Breast epithelium (tissue), 4 donors: ENCODE data around the gene B4GALNT4. TPM values are rescaled to one million over a fixed set of nuclear protein-coding genes. Genes with fewer than 3 reads are reported as not detected.
"Not testable (repeated sequence)": the region's sequence is repeated elsewhere in the genome, so short reads cannot be mapped to it uniquely, and the experiment has no call there.

Experiments
- DNase-seq, 2 donors: peaks; one replicate each; pipeline ENCODE4 v3.0.0-alpha.2; 2019; ENCODE audit warnings: low spot score in 2 of 2
- H3K27ac ChIP-seq, 2 donors: fragments of 200-600 bp; sonication (generic) in 1 of 2; one replicate each; pipeline ENCODE4 v1.5.1; 2016 to 2019; ENCODE audit warnings: mild to moderate bottlenecking in 1 of 2
- H3K27me3 ChIP-seq, 2 donors: fragments of 200-600 bp; sonication (generic) in 1 of 2; one replicate each; pipeline versions ENCODE4 v1.5.1 to v1.6.0; 2017 to 2019; ENCODE audit warnings: control low read depth in 1 of 2, mild to moderate bottlenecking in 1 of 2
- H3K36me3 ChIP-seq: fragments of 200-600 bp; one replicate; pipeline ENCODE4 v1.5.1; 2019
- H3K4me1 ChIP-seq, 2 donors: fragments of 200-600 bp; sonication (generic); one replicate each; pipeline ENCODE4 v1.5.1; 2016 to 2019; ENCODE audit warnings: control low read depth in 1 of 2
- H3K4me3 ChIP-seq, 3 donors: fragments of 200-600 bp; sonication (generic); 1 replicate in 2 of 3; 2 replicates in 1 of 3; pipeline ENCODE4 v1.5.1; 2016 to 2019; ENCODE audit warnings: mild to moderate bottlenecking in 3 of 3, moderate library complexity in 2 of 3
- H3K9me3 ChIP-seq, 2 donors: fragments of 200-600 bp; sonication (generic) in 1 of 2; one replicate each; pipeline ENCODE4 v1.5.1; 2016 to 2019; ENCODE audit warnings: control low read depth in 1 of 2
- POLR2A ChIP-seq: fragments of 450-650 bp; IDR thresholded peaks from one replicate; pipeline ENCODE4 v1.6.1; 2016; ENCODE audit warnings: antibody characterized with exemption, mild to moderate bottlenecking, moderate library complexity
- POLR2AphosphoS5 ChIP-seq, 3 donors: sonication (generic); formaldehyde crosslinking; IDR thresholded peaks; one replicate each; pipeline ENCODE4 v1.6.1; 2017; ENCODE audit warnings: antibody characterized with exemption in 3 of 3
- intact Hi-C: fragments of 100-400 bp; cut with DNase I; formaldehyde crosslinking; loops from one replicate; pipeline ENCODE4 v1.15.1; 2023; ENCODE audit warnings: low total_unique reads
- total RNA-seq, 3 donors: library from RNA; depleted of rRNA; stranded (reverse); fragments of >200 nt; gene quantifications; one replicate each; pipeline ENCODE4 v1.1.0, GENCODE V29; 2016
- TF ChIP-seq, protein P1 (sequence below), 3 donors: fragments of 450-650 bp; IDR thresholded peaks; one replicate each; pipeline ENCODE4 v1.5.1; 2016 to 2017; ENCODE audit warnings: antibody characterized with exemption in 3 of 3, mild to moderate bottlenecking in 3 of 3, moderate library complexity in 3 of 3

Gene B4GALNT4
- total RNA-seq, 3 donors from 2014 or later = 0.48 to 11.3 (median 8.2) TPM

- H3K36me3 ChIP-seq = no peaks in the 10 kb centered on the region
- no peak overlapping the region for H3K27ac ChIP-seq
- H3K9me3 ChIP-seq = no peaks in the 10 kb centered on the region
- DNase-seq = no peak
- intact Hi-C loops = no loop called here
- no peak overlapping the region for H3K4me3 ChIP-seq
- TF ChIP-seq POLR2AphosphoS5 (IDR thresholded peaks at IDR 0.05) (no peak), POLR2A (no peak)
- TF ChIP-seq, protein P1, sequence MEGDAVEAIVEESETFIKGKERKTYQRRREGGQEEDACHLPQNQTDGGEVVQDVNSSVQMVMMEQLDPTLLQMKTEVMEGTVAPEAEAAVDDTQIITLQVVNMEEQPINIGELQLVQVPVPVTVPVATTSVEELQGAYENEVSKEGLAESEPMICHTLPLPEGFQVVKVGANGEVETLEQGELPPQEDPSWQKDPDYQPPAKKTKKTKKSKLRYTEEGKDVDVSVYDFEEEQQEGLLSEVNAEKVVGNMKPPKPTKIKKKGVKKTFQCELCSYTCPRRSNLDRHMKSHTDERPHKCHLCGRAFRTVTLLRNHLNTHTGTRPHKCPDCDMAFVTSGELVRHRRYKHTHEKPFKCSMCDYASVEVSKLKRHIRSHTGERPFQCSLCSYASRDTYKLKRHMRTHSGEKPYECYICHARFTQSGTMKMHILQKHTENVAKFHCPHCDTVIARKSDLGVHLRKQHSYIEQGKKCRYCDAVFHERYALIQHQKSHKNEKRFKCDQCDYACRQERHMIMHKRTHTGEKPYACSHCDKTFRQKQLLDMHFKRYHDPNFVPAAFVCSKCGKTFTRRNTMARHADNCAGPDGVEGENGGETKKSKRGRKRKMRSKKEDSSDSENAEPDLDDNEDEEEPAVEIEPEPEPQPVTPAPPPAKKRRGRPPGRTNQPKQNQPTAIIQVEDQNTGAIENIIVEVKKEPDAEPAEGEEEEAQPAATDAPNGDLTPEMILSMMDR (IDR thresholded peaks at IDR 0.05) = no peak
- peaks cover 6 to 7% of the 10 kb centered on the region in 2 donors for H3K4me1 ChIP-seq
- H3K27me3 ChIP-seq = peaks cover 4 to 6% of the 10 kb centered on the region in 2 donors
Observed at GRCh38 chr11:400241-400689, 31.0 kb downstream of the B4GALNT4 start.

DNA sequence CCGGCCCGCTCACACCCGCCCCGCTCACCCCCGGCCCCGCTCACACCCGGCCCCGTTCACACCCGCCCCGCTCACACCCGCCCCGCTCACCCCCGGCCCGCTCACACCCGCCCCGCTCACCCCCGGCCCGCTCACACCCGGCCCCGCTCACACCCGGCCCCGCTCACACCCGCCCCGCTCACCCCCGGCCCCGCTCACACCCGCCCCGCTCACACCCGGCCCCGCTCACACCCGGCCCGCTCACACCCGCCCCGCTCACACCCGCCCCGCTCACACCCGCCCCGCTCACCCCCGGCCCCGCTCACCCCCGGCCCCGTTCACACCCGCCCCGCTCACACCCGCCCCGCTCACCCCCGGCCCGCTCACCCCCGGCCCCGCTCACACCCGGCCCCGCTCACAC lies 31.9 kb downstream of the B4GALNT4 start:
- H3K4me3 ChIP-seq, H3K4me1 ChIP-seq, H3K9me3 ChIP-seq, H3K36me3 ChIP-seq, H3K27me3 ChIP-seq, intact Hi-C loops, DNase-seq, H3K27ac ChIP-seq: not testable (repeated sequence)

DNA sequence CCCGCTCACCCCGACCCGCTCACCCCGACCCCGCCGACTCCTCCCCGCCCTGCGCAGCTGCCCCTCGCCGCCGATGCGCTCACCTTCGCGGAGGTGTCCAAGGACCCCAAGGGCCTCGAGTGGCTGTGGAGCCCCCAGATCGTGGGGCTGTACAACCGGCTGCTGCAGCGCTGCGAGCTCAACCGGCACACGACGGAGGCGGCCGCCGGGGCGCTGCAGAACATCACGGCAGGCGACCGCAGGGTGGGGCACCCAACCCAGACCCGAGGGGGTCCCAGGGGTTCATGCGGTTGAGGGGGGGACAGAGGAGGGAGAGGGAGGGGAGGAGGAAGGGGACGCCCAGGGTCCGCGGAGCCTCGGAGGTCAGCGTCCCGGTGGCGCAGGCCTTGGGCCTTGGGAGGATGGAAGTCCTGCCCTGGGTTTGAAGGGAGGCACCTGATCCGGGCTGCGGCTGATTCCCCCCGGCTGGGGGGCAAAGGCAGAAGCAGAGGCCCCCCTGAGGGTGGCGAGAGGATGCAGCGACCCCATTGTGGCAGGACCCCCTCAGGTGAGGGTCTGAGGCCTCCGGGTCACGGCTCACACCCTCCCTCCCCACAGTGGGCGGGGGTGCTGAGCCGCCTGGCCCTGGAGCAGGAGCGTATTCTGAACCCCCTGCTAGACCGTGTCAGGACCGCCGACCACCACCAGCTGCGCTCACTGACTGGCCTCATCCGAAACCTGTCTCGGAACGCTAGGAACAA lies 33.9 kb downstream of the B4GALNT4 start:
- H3K36me3 ChIP-seq = no peaks in the 10 kb centered on the region
- no peaks in the 10 kb centered on the region for H3K9me3 ChIP-seq
- intact Hi-C loops = no loop called here
- H3K4me3 ChIP-seq = no peak overlapping the region
- H3K4me1 ChIP-seq = peaks cover 0 to 6% of the 10 kb centered on the region in 2 donors
- no peak overlapping the region for H3K27ac ChIP-seq
- peaks cover 3 to 4% of the 10 kb centered on the region in 2 donors for H3K27me3 ChIP-seq
- no peak for DNase-seq
- TF ChIP-seq POLR2A (no peak), POLR2AphosphoS5 (IDR thresholded peaks at IDR 0.05) (no peak)
- TF ChIP-seq, protein P1 (IDR thresholded peaks at IDR 0.05) = no peak

- Histone ChIP-seq H3K9me3 (no peaks in the 10 kb centered on the region), H3K36me3 (no peaks in the 10 kb centered on the region), H3K27ac (no peak overlapping the region), H3K27me3 (peaks cover 3 to 4% of the 10 kb centered on the region in 2 donors), H3K4me1 (peaks cover 0 to 6% of the 10 kb centered on the region in 2 donors), H3K4me3 (no peak overlapping the region)
- intact Hi-C loops = no loop called here
- DNase-seq = no peak
- TF ChIP-seq POLR2AphosphoS5 (IDR thresholded peaks at IDR 0.05) (no peak), POLR2A (no peak)
- TF ChIP-seq, protein P1 (IDR thresholded peaks at IDR 0.05) = no peak
Observed at GRCh38 chr11:403761-404431, 34.6 kb downstream of the B4GALNT4 start.

- intact Hi-C loops = no loop called here
Observed at GRCh38 chr11:404551-405264, 35.4 kb downstream of the B4GALNT4 start.

More at GRCh38 chr11:404551-405264, 35.4 kb downstream of the B4GALNT4 start:
- Histone ChIP-seq H3K27ac (no peak overlapping the region), H3K9me3 (no peaks in the 10 kb centered on the region), H3K36me3 (no peaks in the 10 kb centered on the region), H3K4me3 (no peak overlapping the region), H3K4me1 (peaks cover 0 to 6% of the 10 kb centered on the region in 2 donors), H3K27me3 (peaks cover 3 to 4% of the 10 kb centered on the region in 2 donors)
- DNase-seq = no peak
- TF ChIP-seq, protein P1 (IDR thresholded peaks at IDR 0.05) = no peak
- TF ChIP-seq POLR2A = no peak
- no peak for TF ChIP-seq POLR2AphosphoS5 (IDR thresholded peaks at IDR 0.05)
